ENCODE measurements around the gene PPP1R26.

GRCh38 chr9:135515083-135515951 lies 35.7 kb downstream of the PPP1R26 start:
- no peak for TF ChIP-seq CTCF (IDR thresholded peaks at IDR 0.05)
- no peak for TF ChIP-seq RCOR1 (IDR thresholded peaks at IDR 0.05; ENCODE audit: low read length)
- TF ChIP-seq POLR2AphosphoS5 (IDR thresholded peaks at IDR 0.05; ENCODE audit: low read depth, low read length), result no peak
- TF ChIP-seq, protein P1, sequence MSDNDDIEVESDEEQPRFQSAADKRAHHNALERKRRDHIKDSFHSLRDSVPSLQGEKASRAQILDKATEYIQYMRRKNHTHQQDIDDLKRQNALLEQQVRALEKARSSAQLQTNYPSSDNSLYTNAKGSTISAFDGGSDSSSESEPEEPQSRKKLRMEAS (IDR thresholded peaks at IDR 0.05; ENCODE audit: low read depth), result no peak
- TF ChIP-seq RAD21 (IDR thresholded peaks at IDR 0.05; ENCODE audit: low read length), result no peak
- TF ChIP-seq USF2 (IDR thresholded peaks at IDR 0.05; ENCODE audit: borderline replicate concordance, low read depth, low read length), result no peak
- no peak for TF ChIP-seq TCF12 (IDR thresholded peaks at IDR 0.05)
- no peak for TF ChIP-seq YY1 (IDR thresholded peaks at IDR 0.05; ENCODE audit: low read depth)
- no peak for TF ChIP-seq EP300 (IDR thresholded peaks at IDR 0.05; ENCODE audit: borderline replicate concordance in 1 of 2, low read depth in 1 of 2, low read length in 1 of 2)
- TF ChIP-seq RFX5 (IDR thresholded peaks at IDR 0.05; ENCODE audit: low read length), result no peak
- TF ChIP-seq SIN3A (IDR thresholded peaks at IDR 0.05; ENCODE audit: borderline replicate concordance, low read depth, low read length), result no peak
- TF ChIP-seq REST (IDR thresholded peaks at IDR 0.05; ENCODE audit: low read depth, low read length), result no peak
